ENCODE data around the gene OCSTAMP.

Gene OCSTAMP

DNA sequence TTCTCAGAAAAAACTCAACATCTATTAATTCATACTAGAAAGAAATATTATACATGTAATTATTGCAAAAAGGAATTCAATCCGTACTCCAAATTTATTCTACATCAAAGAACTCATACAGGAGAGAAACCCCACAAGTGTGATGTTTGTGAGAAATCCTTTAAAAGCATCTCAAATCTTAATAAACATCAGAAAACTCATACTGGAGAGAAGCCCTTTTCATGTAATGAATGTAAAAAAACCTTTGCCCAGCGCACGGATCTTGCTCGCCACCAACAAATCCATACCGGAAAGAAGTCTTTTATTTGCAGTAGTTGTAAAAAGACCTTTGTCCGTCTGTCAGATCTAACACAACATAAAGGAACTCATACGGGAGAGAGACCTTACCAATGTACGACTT is 59.1 kb downstream of the OCSTAMP start:
- Histone ChIP-seq H3K9ac (ENCODE audit: low read depth, low read length) (no peak overlapping the region), H3K4me3 (ENCODE audit: low read depth, low read length) (no peak overlapping the region), H3K9me3 (ENCODE audit: control insufficient read depth, insufficient read depth, low read length) (no peaks in the 10 kb centered on the region), H3K27me3 (ENCODE audit: control insufficient read depth, insufficient read depth, low read length) (no peaks in the 10 kb centered on the region), H3K36me3 (ENCODE audit: control insufficient read depth, insufficient read depth, low read length) (no peaks in the 10 kb centered on the region), H3K4me1 (ENCODE audit: control insufficient read depth, insufficient read depth, low read length) (no peaks in the 10 kb centered on the region)

Data from iPS-15b (cell line).